Bronchial epithelial cell (primary cell): ENCODE results near the gene UNC93B1. TPM values are rescaled to one million over a fixed set of nuclear protein-coding genes. Genes with fewer than 3 reads are reported as not detected.

Experiments used
- DNase-seq: peaks from one replicate; pipeline ENCODE4 v3.0.0-alpha.2; 2010; ENCODE audit warnings: low read depth
- FAIRE-seq: peaks from 2 replicates; lab custom pipeline; 2011; peaks lifted over from hg19 to GRCh38; lab: Jason Lieb, UNC
- H3K27me3 ChIP-seq: 2 replicates; pipeline ENCODE4 v1.5.1; 2011; ENCODE audit warnings: low read length; ENCODE audit not compliant: control insufficient read depth, insufficient read depth
- H3K36me3 ChIP-seq: 2 replicates; pipeline ENCODE4 v1.5.1; 2011; ENCODE audit warnings: low read length; ENCODE audit not compliant: control insufficient read depth, insufficient read depth
- H3K4me3 ChIP-seq: 2 replicates; pipeline ENCODE4 v1.5.1; 2011; ENCODE audit warnings: mild to moderate bottlenecking, low read depth, low read length, control low read depth
- total RNA-seq: library from RNA; depleted of rRNA; stranded (reverse); fragments of >200 nt; gene quantifications from 2 replicates; pipeline ENCODE4 v1.2.1, GENCODE V29; 2014
- TF ChIP-seq, protein P1 (sequence below): IDR thresholded peaks from 2 replicates; pipeline ENCODE4 v1.5.1; 2011; ENCODE audit warnings: mild to moderate bottlenecking, moderate library complexity, low read length, control low read depth, inconsistent platforms; ENCODE audit not compliant: insufficient read depth, severe bottlenecking

UNC93B1 gene
- total RNA-seq, 1 donor from 2014 or later = 56.3 TPM

GRCh38 chr11:68016904-68017817 is 13.3 kb upstream of the UNC93B1 start:
- DNase-seq (no peak), FAIRE-seq (no peak)
- H3K27me3 ChIP-seq = no peaks in the 10 kb centered on the region
- TF ChIP-seq, protein P1, sequence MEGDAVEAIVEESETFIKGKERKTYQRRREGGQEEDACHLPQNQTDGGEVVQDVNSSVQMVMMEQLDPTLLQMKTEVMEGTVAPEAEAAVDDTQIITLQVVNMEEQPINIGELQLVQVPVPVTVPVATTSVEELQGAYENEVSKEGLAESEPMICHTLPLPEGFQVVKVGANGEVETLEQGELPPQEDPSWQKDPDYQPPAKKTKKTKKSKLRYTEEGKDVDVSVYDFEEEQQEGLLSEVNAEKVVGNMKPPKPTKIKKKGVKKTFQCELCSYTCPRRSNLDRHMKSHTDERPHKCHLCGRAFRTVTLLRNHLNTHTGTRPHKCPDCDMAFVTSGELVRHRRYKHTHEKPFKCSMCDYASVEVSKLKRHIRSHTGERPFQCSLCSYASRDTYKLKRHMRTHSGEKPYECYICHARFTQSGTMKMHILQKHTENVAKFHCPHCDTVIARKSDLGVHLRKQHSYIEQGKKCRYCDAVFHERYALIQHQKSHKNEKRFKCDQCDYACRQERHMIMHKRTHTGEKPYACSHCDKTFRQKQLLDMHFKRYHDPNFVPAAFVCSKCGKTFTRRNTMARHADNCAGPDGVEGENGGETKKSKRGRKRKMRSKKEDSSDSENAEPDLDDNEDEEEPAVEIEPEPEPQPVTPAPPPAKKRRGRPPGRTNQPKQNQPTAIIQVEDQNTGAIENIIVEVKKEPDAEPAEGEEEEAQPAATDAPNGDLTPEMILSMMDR = no peak
- H3K36me3 ChIP-seq = no peaks in the 10 kb centered on the region
- H3K4me3 ChIP-seq = no peak overlapping the region

GRCh38 chr11:68016161-68016903 is 12.4 kb upstream of the UNC93B1 start:
- FAIRE-seq = no peak

GRCh38 chr11:68015467-68015866 is 11.6 kb upstream of the UNC93B1 start:
- H3K27me3 ChIP-seq = no peaks in the 10 kb centered on the region
- FAIRE-seq = no peak
- TF ChIP-seq, protein P1 = no peak

More at GRCh38 chr11:68016161-68016903, 12.4 kb upstream of the UNC93B1 start:
- TF ChIP-seq, protein P1 = no peak
- H3K36me3 ChIP-seq = no peaks in the 10 kb centered on the region
- H3K4me3 ChIP-seq = no peak overlapping the region
- DNase-seq = no peak
- no peaks in the 10 kb centered on the region for H3K27me3 ChIP-seq

GRCh38 chr11:68014947-68015447 is 11.1 kb upstream of the UNC93B1 start:
- no peak for FAIRE-seq
- H3K36me3 ChIP-seq = no peaks in the 10 kb centered on the region
- H3K27me3 ChIP-seq = no peaks in the 10 kb centered on the region
- no peak for DNase-seq
- H3K4me3 ChIP-seq = no peak overlapping the region
- TF ChIP-seq, protein P1 = no peak

More at GRCh38 chr11:68015467-68015866, 11.6 kb upstream of the UNC93B1 start:
- Histone ChIP-seq H3K4me3 (no peak overlapping the region), H3K36me3 (no peaks in the 10 kb centered on the region)
- DNase-seq = no peak

DNA sequence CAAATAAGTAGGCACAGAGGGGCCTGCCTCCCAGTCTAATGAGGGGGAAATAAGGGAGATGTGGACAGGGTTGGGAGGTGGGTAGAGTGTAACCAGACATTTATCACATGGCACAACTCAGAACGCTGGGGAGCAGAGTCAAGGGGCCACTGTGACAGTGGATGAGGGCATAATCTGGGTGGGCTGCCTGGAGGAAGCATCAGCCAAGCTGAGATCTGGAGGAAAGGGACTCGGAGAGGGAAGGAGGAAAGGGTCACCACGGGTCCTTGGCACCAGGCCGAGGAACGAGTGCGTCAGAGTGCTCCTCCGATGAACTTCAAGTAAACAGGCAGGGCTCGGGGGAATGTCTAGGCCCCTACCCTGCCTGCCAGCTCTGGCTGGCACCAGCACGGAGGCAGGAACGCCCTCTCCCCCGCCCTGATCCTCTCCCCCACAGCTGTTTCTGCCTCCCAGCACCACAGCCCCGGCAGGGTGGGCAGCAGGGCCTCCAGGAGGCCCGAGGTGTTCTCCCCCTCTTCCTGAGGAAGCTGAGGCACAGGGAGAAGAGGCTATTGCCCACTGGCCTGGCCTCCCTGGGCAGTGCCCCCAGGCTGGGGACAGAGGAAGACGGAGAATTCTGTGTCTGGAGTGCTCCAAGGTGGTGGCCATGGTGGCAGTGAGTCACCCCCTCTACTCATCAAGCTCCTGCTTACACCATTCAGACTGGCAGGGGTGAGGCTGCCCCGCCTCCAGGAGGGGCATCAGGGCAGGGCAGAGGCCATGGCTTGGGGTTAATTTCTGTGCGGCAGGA is 10.5 kb upstream of the UNC93B1 start:
- no peak overlapping the region for H3K4me3 ChIP-seq

More for the DNA sequence above, 10.5 kb upstream of the UNC93B1 start:
- no peaks in the 10 kb centered on the region for H3K27me3 ChIP-seq
- FAIRE-seq (no peak), DNase-seq (peak; percentile 75)
- H3K36me3 ChIP-seq = no peaks in the 10 kb centered on the region
- TF ChIP-seq, protein P1 = no peak
